ENCODE results near the gene ZNF692.
"Not testable (repeated sequence)": the region's sequence is repeated elsewhere in the genome, so short reads cannot be mapped to it uniquely, and the experiment has no call there.

ZNF692 gene

GRCh38 chr1:248890549-248891498, 31.9 kb upstream of the ZNF692 start:
- Mint-ChIP-seq H3K4me3 (no peak overlapping the region), H3K27me3 (peaks cover 6% of the 10 kb centered on the region), H3K27ac (no peak overlapping the region), H3K9me3 (no peaks in the 10 kb centered on the region), H3K4me1 (no peaks in the 10 kb centered on the region), H3K36me3 (ENCODE audit: low read depth) (no peaks in the 10 kb centered on the region)
- ATAC-seq, result no peak
- DNase-seq, result no peak

- not testable (repeated sequence) for H3K27me3 Mint-ChIP-seq; H3K4me3 Mint-ChIP-seq; H3K27ac Mint-ChIP-seq; DNase-seq; H3K36me3 Mint-ChIP-seq (ENCODE audit: low read depth); ATAC-seq; H3K9me3 Mint-ChIP-seq; H3K4me1 Mint-ChIP-seq
Measured at GRCh38 chr1:248889914-248890243, 31.0 kb upstream of the ZNF692 start.

- Mint-ChIP-seq H3K4me3 (no peak overlapping the region), H3K9me3 (no peaks in the 10 kb centered on the region), H3K27me3 (no peaks in the 10 kb centered on the region), H3K36me3 (ENCODE audit: low read depth) (no peaks in the 10 kb centered on the region), H3K4me1 (no peaks in the 10 kb centered on the region), H3K27ac (no peak overlapping the region)
- no peak for ATAC-seq
- DNase-seq, result no peak
Measured at GRCh38 chr1:248886237-248886895, 27.5 kb upstream of the ZNF692 start.

- ATAC-seq (no peak), DNase-seq (no peak)
- no peak overlapping the region for H3K4me3 Mint-ChIP-seq
- no peak overlapping the region for H3K27ac Mint-ChIP-seq
- no peaks in the 10 kb centered on the region for H3K4me1 Mint-ChIP-seq
- H3K27me3 Mint-ChIP-seq, result no peaks in the 10 kb centered on the region
- H3K9me3 Mint-ChIP-seq, result no peaks in the 10 kb centered on the region
- no peaks in the 10 kb centered on the region for H3K36me3 Mint-ChIP-seq (ENCODE audit: low read depth)
Measured at GRCh38 chr1:248885646-248886045, 26.8 kb upstream of the ZNF692 start.

- H3K27me3 Mint-ChIP-seq, result no peaks in the 10 kb centered on the region
- H3K27ac Mint-ChIP-seq, result no peak overlapping the region
- no peaks in the 10 kb centered on the region for H3K4me1 Mint-ChIP-seq
- H3K9me3 Mint-ChIP-seq, result no peaks in the 10 kb centered on the region
- no peak overlapping the region for H3K4me3 Mint-ChIP-seq
- DNase-seq (no peak), ATAC-seq (no peak)
- H3K36me3 Mint-ChIP-seq (ENCODE audit: low read depth), result no peaks in the 10 kb centered on the region
Measured at GRCh38 chr1:248884632-248885295, 25.9 kb upstream of the ZNF692 start.

GRCh38 chr1:248882427-248882826, 23.5 kb upstream of the ZNF692 start:
- not testable (repeated sequence) for H3K4me3 Mint-ChIP-seq; DNase-seq; H3K27ac Mint-ChIP-seq; H3K9me3 Mint-ChIP-seq; H3K4me1 Mint-ChIP-seq; ATAC-seq; H3K27me3 Mint-ChIP-seq; H3K36me3 Mint-ChIP-seq (ENCODE audit: low read depth)

- Mint-ChIP-seq H3K9me3 (no peaks in the 10 kb centered on the region), H3K4me3 (no peak overlapping the region), H3K36me3 (ENCODE audit: low read depth) (no peaks in the 10 kb centered on the region), H3K27ac (no peak overlapping the region), H3K27me3 (no peaks in the 10 kb centered on the region), H3K4me1 (no peaks in the 10 kb centered on the region)
- ATAC-seq (no peak), DNase-seq (no peak)
Measured at GRCh38 chr1:248881261-248881660, 22.4 kb upstream of the ZNF692 start.

- peak overlapping the region; percentile 96 for H3K27ac Mint-ChIP-seq
- peaks cover 6% of the 10 kb centered on the region for H3K27me3 Mint-ChIP-seq
- DNase-seq, result peak; percentile 84
- H3K9me3 Mint-ChIP-seq, result no peaks in the 10 kb centered on the region
- peak; percentile 60 for ATAC-seq
- peaks cover 6% of the 10 kb centered on the region for H3K36me3 Mint-ChIP-seq (ENCODE audit: low read depth)
- H3K4me3 Mint-ChIP-seq, result peak overlapping the region; percentile 91
- H3K4me1 Mint-ChIP-seq, result peaks cover 23% of the 10 kb centered on the region
Measured at GRCh38 chr1:248873993-248874533, 15.2 kb upstream of the ZNF692 start.

- ATAC-seq, result peak; percentile 92
- H3K27me3 Mint-ChIP-seq, result peaks cover 6% of the 10 kb centered on the region
- H3K4me3 Mint-ChIP-seq, result peak overlapping the region; percentile 91
- DNase-seq, result peak; percentile 94
- peaks cover 23% of the 10 kb centered on the region for H3K4me1 Mint-ChIP-seq
- H3K9me3 Mint-ChIP-seq, result no peaks in the 10 kb centered on the region
- H3K36me3 Mint-ChIP-seq (ENCODE audit: low read depth), result peaks cover 6% of the 10 kb centered on the region
- peak overlapping the region; percentile 96 for H3K27ac Mint-ChIP-seq
Measured at GRCh38 chr1:248873409-248873992, 14.6 kb upstream of the ZNF692 start.

- DNase-seq (peak; percentile 71), ATAC-seq (peak; percentile 68)
- H3K4me3 Mint-ChIP-seq, result peak overlapping the region; percentile 91
- H3K27ac Mint-ChIP-seq, result peak overlapping the region; percentile 96
- peaks cover 23% of the 10 kb centered on the region for H3K4me1 Mint-ChIP-seq
- peaks cover 6% of the 10 kb centered on the region for H3K36me3 Mint-ChIP-seq (ENCODE audit: low read depth)
- H3K27me3 Mint-ChIP-seq, result peaks cover 6% of the 10 kb centered on the region
- H3K9me3 Mint-ChIP-seq, result no peaks in the 10 kb centered on the region
Measured at GRCh38 chr1:248872752-248873408, 14.0 kb upstream of the ZNF692 start.

GRCh38 chr1:248871837-248872401, 13.0 kb upstream of the ZNF692 start:
- peaks cover 6% of the 10 kb centered on the region for H3K36me3 Mint-ChIP-seq (ENCODE audit: low read depth)
- peak overlapping the region; percentile 6 for H3K4me3 Mint-ChIP-seq
- ATAC-seq (no peak), DNase-seq (no peak)
- H3K4me1 Mint-ChIP-seq, result peaks cover 23% of the 10 kb centered on the region
- H3K27ac Mint-ChIP-seq, result peak overlapping the region; percentile 96
- no peaks in the 10 kb centered on the region for H3K9me3 Mint-ChIP-seq
- H3K27me3 Mint-ChIP-seq, result peaks cover 6% of the 10 kb centered on the region

- peak; percentile 75 for ATAC-seq
- peaks cover 4% of the 10 kb centered on the region for H3K36me3 Mint-ChIP-seq (ENCODE audit: low read depth)
- no peaks in the 10 kb centered on the region for H3K9me3 Mint-ChIP-seq
- peaks cover 40% of the 10 kb centered on the region for H3K4me1 Mint-ChIP-seq
- H3K27me3 Mint-ChIP-seq, result no peaks in the 10 kb centered on the region
- H3K27ac Mint-ChIP-seq, result peak overlapping the region; percentile 65
- H3K4me3 Mint-ChIP-seq, result peak overlapping the region; percentile 83
- DNase-seq, result peak; percentile 85
Measured at GRCh38 chr1:248862998-248863881, 4.4 kb upstream of the ZNF692 start.

- Mint-ChIP-seq H3K4me3 (peak overlapping the region; percentile 83), H3K9me3 (no peaks in the 10 kb centered on the region), H3K27ac (peak overlapping the region; percentile 65), H3K4me1 (peaks cover 41% of the 10 kb centered on the region), H3K27me3 (no peaks in the 10 kb centered on the region), H3K36me3 (ENCODE audit: low read depth) (peaks cover 4% of the 10 kb centered on the region)
- peak; percentile 24 for ATAC-seq
- no peak for DNase-seq
Measured at GRCh38 chr1:248862695-248862997, 3.8 kb upstream of the ZNF692 start.
